ENCODE results near the gene RNF112. TPM values are rescaled to one million over a fixed set of nuclear protein-coding genes. Genes with fewer than 3 reads are reported as not detected.
A peak's percentile ranks its signal among the peaks of the same experiment; 100 is the strongest.

RNF112 gene
- polyA plus RNA-seq, 6 donors from 2014 or later = not detected

DNA sequence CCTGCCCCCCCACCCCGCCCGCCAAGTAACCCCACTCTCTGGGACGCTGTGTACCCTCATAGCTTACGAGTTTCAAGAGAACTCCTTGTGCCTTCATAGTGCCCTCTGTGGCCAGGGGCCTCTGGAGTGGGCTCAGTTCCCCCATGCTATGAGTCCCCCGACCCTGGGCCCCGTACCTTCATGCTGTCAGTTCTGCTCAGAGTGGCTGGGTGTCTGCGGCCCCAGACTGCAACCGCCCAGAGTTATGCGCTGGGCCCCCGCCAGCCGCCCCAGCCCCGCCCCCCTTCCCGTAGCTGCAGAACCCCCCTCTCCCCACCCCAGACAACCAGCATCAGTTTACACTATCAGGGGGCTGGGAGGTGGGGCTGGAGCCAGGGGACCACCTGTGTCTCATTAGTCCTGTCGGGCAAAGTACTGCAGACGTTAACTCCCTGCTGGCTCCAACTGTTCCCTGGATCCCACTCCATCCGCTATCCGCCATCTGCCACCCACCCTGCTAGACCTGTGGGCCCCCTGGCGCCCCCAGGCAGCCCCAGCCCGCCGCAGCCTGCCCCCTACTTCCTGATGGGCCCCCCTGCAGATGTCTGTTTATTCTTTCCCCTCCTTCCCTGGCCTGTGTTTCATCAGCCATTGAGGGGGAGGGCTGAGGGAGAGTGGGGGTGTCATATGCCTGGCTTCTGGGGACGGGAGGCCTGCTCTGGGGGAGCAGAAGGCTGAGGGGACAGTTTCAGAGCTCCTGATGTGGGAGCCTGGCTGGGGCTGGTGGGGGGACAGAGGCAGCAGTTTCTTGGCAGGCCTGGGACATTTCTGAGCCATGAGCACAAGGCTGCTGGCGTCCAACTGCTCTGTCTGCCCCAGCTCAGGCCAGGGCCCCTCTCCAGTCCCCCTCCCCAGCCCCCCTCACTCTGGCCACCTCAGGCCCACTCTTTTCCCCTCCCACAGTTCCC is 23.8 kb upstream of the RNF112 start, which contains the start of gene MFAP4:
Gene MFAP4 (minus strand): TSS at position 217 of the 947 bp plus-strand sequence. CDS start 35 bp downstream, at position 182.
- ATAC-seq (ENCODE audit: low read depth in 2 of 2) (no peak), DNase-seq (no peak)
- Mint-ChIP-seq H3K36me3 (peaks cover 4 to 6% of the 10 kb centered on the region in 2 donors), H3K4me1 (peaks cover 0 to 12% (median 5%) of the 10 kb centered on the region in 3 donors), H3K4me3 (peak within 1 kb of the TSS in 2 of 8 donors; percentile 54 to 83), H3K27ac (no peak within 1 kb of the TSS), H3K27me3 (peaks cover 12 to 18% (median 12%) of the 10 kb centered on the region in 3 donors), H3K9me3 (no peaks in the 10 kb centered on the region)

DNA sequence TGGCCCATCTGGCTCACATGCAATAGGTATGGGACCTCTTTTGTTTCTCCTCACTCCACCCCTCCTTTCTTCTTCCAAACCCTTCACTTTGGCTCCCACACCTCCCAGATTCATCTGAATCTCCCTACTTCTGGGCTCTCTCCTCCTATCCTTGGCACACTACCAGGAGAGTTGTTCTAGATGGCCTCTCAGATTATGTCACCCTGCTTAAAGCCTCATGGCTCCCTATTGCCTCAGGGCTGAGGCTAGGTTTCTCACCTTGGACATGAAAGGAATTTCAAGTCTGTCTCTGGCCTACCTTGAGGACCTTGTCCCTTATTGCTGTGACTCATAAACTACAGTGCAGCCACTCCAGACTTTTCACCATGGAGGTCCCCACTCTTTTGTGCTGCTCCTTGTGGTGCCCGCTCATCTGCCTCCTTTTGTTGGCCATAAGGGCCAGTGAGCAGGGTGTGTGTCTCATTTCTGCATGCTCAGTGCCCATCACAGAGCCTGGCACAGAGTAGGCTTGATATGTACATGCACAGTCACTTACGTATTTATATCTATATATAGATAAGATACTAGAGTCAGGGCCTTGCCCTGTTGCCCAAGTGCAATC is 23.0 kb upstream of the RNF112 start:
- H3K27ac Mint-ChIP-seq = no peak overlapping the region
- no peak for DNase-seq
- H3K4me3 Mint-ChIP-seq = peak overlapping the region in 2 of 8 donors; percentile 54 to 83
- no peaks in the 10 kb centered on the region for H3K9me3 Mint-ChIP-seq
- peaks cover 0 to 12% (median 5%) of the 10 kb centered on the region in 3 donors for H3K4me1 Mint-ChIP-seq
- H3K27me3 Mint-ChIP-seq = peaks cover 18 to 20% (median 18%) of the 10 kb centered on the region in 3 donors
- H3K36me3 Mint-ChIP-seq = peaks cover 4 to 6% of the 10 kb centered on the region in 2 donors
- ATAC-seq (ENCODE audit: low read depth in 2 of 2) = no peak

GRCh38 chr17:19388791-19389785 is 21.9 kb upstream of the RNF112 start:
- ATAC-seq (ENCODE audit: low read depth in 2 of 2) (no peak), DNase-seq (no peak)
- Mint-ChIP-seq H3K9me3 (no peaks in the 10 kb centered on the region), H3K27me3 (peaks cover 18 to 24% (median 20%) of the 10 kb centered on the region in 3 donors), H3K4me1 (peaks cover 0 to 11% (median 5%) of the 10 kb centered on the region in 3 donors), H3K4me3 (no peak overlapping the region), H3K36me3 (peaks cover 4 to 6% of the 10 kb centered on the region in 2 donors), H3K27ac (peak overlapping the region in 1 of 6 donors; percentile 49)

DNA sequence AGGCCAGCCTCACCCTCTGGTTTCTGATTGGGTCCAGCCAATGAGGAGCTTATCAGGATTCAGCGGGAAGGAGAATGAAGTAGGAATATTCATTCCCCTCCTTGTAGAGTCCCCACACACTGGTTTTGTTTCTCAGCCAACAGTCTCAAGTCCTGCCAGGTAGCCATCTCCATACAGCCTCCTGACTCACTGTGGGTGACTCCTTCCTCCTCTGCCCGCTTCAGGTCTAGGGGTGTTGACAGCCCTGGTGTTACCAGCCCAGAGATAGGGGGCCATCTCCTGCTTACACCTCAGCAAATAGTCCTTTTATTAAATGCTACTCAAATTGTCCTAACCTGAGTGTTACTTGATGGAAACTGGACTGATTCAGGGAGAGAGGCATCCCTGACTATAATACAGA is 20.1 kb upstream of the RNF112 start:
- no peak overlapping the region for H3K4me3 Mint-ChIP-seq
- ATAC-seq (ENCODE audit: low read depth in 2 of 2) (no peak), DNase-seq (no peak)
- peaks cover 0 to 4% (median 1%) of the 10 kb centered on the region in 3 donors for H3K4me1 Mint-ChIP-seq
- no peaks in the 10 kb centered on the region for H3K9me3 Mint-ChIP-seq
- no peaks in the 10 kb centered on the region for H3K36me3 Mint-ChIP-seq
- H3K27me3 Mint-ChIP-seq = peaks cover 18 to 24% (median 20%) of the 10 kb centered on the region in 3 donors
- H3K27ac Mint-ChIP-seq = peak overlapping the region in 1 of 6 donors; percentile 36

DNA sequence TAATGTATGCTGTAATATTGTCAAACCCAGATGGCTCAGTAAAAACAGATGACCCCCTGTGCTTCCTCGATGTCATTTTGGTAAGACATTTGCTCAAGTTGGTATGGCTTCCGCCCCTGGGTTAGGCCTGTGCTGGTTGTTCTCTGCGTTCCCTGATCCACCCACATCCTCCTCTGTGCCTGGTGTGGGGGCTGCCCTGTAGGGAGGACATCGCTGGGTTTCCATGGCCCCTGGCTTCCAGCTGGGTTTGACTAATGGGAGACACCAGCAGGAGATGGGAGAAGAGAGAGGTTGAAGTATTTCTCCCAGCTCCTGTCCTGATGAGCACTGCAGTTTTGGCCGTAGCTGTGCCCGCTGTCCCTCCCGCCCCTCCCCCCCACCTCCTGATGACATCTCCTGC is 19.6 kb upstream of the RNF112 start:
- ATAC-seq (ENCODE audit: low read depth in 2 of 2) (no peak), DNase-seq (no peak)
- H3K9me3 Mint-ChIP-seq = no peaks in the 10 kb centered on the region
- H3K36me3 Mint-ChIP-seq = no peaks in the 10 kb centered on the region
- H3K4me1 Mint-ChIP-seq = peaks cover 0 to 2% (median 1%) of the 10 kb centered on the region in 3 donors
- H3K27ac Mint-ChIP-seq = no peak overlapping the region
- peaks cover 17 to 24% (median 20%) of the 10 kb centered on the region in 3 donors for H3K27me3 Mint-ChIP-seq
- H3K4me3 Mint-ChIP-seq = no peak overlapping the region

GRCh38 chr17:19392303-19392702 is 18.7 kb upstream of the RNF112 start:
- ATAC-seq (ENCODE audit: low read depth in 2 of 2) (no peak), DNase-seq (no peak)
- Mint-ChIP-seq H3K36me3 (no peaks in the 10 kb centered on the region), H3K4me1 (peaks cover 0 to 1% (median 0%) of the 10 kb centered on the region in 3 donors), H3K9me3 (no peaks in the 10 kb centered on the region), H3K27ac (peak overlapping the region in 1 of 6 donors; percentile 27), H3K27me3 (peaks cover 17 to 24% (median 20%) of the 10 kb centered on the region in 3 donors), H3K4me3 (no peak overlapping the region)

DNA sequence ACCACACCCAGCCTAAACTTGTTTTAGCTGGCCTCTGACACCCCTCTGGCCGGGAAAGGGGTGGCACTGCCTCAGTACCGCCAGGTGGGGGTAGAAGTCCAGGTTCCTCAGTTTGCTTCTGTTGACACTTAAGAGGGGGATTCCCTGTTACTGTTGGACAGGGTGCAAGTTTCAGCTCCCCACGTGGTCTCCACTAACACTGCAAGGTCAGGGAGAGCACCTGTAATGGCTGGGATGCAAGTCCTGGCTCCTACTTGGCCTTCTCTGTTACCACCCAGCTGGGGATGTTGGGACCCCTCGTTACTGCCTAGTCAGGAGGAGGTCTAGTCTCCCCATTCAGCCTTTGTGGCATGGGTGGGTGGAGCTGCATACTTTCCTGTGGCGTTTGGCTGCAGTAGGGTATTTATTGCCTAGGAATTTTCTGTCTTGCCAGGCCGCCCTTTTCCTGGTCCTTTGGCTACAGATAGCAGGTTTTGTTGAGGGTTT is 13.4 kb upstream of the RNF112 start:
- Mint-ChIP-seq H3K27ac (no peak overlapping the region), H3K9me3 (no peaks in the 10 kb centered on the region), H3K27me3 (peaks cover 4 to 20% (median 10%) of the 10 kb centered on the region in 3 donors)

GRCh38 chr17:19398301-19399181 is 12.5 kb upstream of the RNF112 start:
- H3K36me3 Mint-ChIP-seq = no peaks in the 10 kb centered on the region
- H3K4me1 Mint-ChIP-seq = peaks cover 0 to 1% (median 0%) of the 10 kb centered on the region in 3 donors
- ATAC-seq (ENCODE audit: low read depth in 2 of 2) (no peak), DNase-seq (no peak)
- H3K9me3 Mint-ChIP-seq = peaks cover 0 to 1% (median 0%) of the 10 kb centered on the region in 7 donors
- no peak overlapping the region for H3K4me3 Mint-ChIP-seq
- H3K27ac Mint-ChIP-seq = no peak overlapping the region
- H3K27me3 Mint-ChIP-seq = peaks cover 1 to 27% (median 3%) of the 10 kb centered on the region in 3 donors

More for the DNA sequence above, 13.4 kb upstream of the RNF112 start:
- Mint-ChIP-seq H3K4me1 (no peaks in the 10 kb centered on the region), H3K36me3 (no peaks in the 10 kb centered on the region), H3K4me3 (no peak overlapping the region)
- ATAC-seq (ENCODE audit: low read depth in 2 of 2) (no peak), DNase-seq (no peak)

DNA sequence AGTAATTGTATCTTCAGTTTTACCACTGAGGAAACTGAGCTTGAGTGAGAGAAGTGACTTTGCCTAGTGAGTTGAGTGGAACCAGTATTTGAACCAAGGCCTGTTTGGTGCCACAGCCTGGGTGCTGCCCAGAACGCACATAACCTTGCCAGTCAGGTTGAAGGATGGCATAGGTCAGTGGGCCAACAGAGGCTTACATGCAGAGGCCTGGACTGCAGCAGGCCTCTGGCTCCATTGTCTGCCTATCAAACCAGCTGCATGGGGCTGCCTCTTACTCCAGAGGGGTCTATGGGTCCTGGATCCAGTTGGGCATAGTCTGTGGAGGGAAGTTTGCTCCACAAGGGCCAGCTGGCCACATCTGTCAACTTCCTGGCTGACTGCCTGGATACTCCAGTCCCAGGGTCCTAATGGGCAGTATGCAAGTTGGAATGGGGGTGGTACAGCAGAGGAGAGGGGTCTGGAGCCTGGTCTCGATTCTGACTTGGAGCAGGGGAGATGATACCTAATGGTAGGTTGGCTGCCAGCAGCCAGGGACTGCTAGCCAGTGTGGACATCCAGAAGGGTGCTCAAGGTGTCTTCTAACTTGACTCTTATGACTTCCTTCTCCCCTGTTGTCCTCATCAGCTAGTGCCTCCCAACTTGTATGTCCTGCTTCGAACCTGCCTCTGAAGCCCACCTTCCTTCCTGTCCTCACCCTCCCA is 11.1 kb upstream of the RNF112 start:
- Mint-ChIP-seq H3K4me1 (peaks cover 0 to 4% (median 0%) of the 10 kb centered on the region in 3 donors), H3K9me3 (peaks cover 0 to 4% (median 0%) of the 10 kb centered on the region in 7 donors), H3K4me3 (no peak overlapping the region), H3K27ac (no peak overlapping the region), H3K27me3 (peaks cover 3 to 32% (median 8%) of the 10 kb centered on the region in 3 donors), H3K36me3 (no peaks in the 10 kb centered on the region)
- DNase-seq (no peak), ATAC-seq (ENCODE audit: low read depth in 2 of 2) (no peak)

DNA sequence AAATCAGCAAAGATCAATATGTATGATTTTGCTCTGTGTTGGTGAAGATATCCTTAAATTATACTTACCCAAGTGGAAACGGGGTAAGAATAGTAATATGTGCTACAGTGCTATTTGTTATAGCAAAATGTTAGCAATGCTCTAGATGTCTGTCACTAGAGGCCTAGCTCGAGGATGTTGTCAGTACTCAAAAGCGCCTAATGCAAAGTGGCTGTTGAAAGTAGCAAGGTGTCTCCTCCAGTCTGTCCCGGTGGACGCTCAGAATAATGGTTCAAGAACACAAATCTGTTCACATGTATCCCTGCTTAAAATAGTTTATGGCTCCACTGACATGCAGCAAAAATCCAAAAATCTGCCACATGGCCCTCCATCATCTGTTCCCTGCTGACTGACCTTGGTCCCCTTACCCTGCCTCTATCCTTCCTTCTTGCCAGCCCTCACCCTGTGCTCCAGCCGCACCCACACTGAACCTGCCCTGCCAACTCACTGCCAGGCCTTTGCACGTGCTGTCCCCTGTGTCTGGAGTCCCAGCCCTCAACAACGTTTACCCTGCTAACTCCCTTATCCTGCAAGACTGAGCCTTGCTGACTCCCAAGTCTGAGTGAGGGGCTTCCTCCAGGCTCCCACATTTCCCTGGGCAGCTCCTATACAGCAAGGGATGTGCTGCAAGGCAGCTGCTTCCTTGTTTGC is 9.6 kb upstream of the RNF112 start:
- Mint-ChIP-seq H3K27me3 (peaks cover 3 to 30% (median 8%) of the 10 kb centered on the region in 3 donors), H3K36me3 (no peaks in the 10 kb centered on the region), H3K27ac (no peak overlapping the region), H3K4me1 (peaks cover 0 to 8% (median 0%) of the 10 kb centered on the region in 3 donors), H3K9me3 (peaks cover 0 to 4% (median 0%) of the 10 kb centered on the region in 7 donors), H3K4me3 (no peak overlapping the region)
- DNase-seq (no peak), ATAC-seq (ENCODE audit: low read depth in 2 of 2) (no peak)

GRCh38 chr17:19402171-19402570 is 8.9 kb upstream of the RNF112 start:
- ATAC-seq (ENCODE audit: low read depth in 2 of 2) = no peak
- no peak overlapping the region for H3K4me3 Mint-ChIP-seq
- peaks cover 0 to 8% (median 0%) of the 10 kb centered on the region in 3 donors for H3K4me1 Mint-ChIP-seq
- H3K27ac Mint-ChIP-seq = no peak overlapping the region
- no peaks in the 10 kb centered on the region for H3K36me3 Mint-ChIP-seq
- DNase-seq = no peak
- peaks cover 0 to 4% (median 0%) of the 10 kb centered on the region in 7 donors for H3K9me3 Mint-ChIP-seq
- H3K27me3 Mint-ChIP-seq = peaks cover 3 to 24% (median 8%) of the 10 kb centered on the region in 3 donors
